Stomach (tissue), 4 donors: ENCODE measurements around the gene ZNF827.

Experiments used
- EP300 ChIP-seq: sonication (generic); formaldehyde crosslinking; IDR thresholded peaks from one replicate; pipeline ENCODE4 v1.6.1; 2017; ENCODE audit warnings: antibody characterized with exemption
- POLR2A ChIP-seq, 4 donors: fragments of 450-650 bp; IDR thresholded peaks; one replicate each; pipeline ENCODE4 v1.6.1; 2016; ENCODE audit warnings: antibody characterized with exemption in 4 of 4, control low read depth in 2 of 4, mild to moderate bottlenecking in 1 of 4, moderate library complexity in 1 of 4
- POLR2AphosphoS5 ChIP-seq, 3 donors: sonication (generic); formaldehyde crosslinking; IDR thresholded peaks; one replicate each; pipeline ENCODE4 v1.6.1; 2016; ENCODE audit warnings: antibody characterized with exemption in 3 of 3
- TF ChIP-seq, protein P1 (sequence below), 7 experiments: fragments of 450-650 bp in 4 of 7; fragments of 200-600 bp in 3 of 7; sonication (generic) in 3 of 7; IDR thresholded peaks; one replicate each; pipeline ENCODE4 v1.5.1; 2016 to 2019; ENCODE audit warnings: antibody characterized with exemption in 7 of 7, control low read depth in 2 of 7, mild to moderate bottlenecking in 1 of 7

DNA sequence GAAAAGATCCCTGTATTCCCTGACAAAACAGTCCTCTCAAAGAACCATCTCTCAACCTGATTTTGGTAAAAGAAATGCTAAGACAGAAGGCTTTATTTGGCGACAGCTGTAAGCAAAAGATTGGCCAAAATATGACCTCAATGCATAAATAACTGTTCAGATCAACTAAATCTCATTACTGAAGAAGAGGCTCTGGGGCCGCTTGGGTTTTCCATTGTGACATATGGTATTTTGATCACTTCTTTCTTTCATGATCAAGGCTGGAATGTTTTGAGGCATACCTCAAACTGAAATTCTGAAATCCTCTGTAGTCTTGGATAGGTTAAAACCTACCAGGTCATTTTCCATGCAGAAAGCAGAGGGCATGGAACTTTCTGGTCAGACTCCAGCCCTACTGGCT lies 152.4 kb downstream of the ZNF827 start:
- TF ChIP-seq, protein P1, sequence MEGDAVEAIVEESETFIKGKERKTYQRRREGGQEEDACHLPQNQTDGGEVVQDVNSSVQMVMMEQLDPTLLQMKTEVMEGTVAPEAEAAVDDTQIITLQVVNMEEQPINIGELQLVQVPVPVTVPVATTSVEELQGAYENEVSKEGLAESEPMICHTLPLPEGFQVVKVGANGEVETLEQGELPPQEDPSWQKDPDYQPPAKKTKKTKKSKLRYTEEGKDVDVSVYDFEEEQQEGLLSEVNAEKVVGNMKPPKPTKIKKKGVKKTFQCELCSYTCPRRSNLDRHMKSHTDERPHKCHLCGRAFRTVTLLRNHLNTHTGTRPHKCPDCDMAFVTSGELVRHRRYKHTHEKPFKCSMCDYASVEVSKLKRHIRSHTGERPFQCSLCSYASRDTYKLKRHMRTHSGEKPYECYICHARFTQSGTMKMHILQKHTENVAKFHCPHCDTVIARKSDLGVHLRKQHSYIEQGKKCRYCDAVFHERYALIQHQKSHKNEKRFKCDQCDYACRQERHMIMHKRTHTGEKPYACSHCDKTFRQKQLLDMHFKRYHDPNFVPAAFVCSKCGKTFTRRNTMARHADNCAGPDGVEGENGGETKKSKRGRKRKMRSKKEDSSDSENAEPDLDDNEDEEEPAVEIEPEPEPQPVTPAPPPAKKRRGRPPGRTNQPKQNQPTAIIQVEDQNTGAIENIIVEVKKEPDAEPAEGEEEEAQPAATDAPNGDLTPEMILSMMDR (IDR thresholded peaks at IDR 0.05) = no peak
- no peak for TF ChIP-seq POLR2A (IDR thresholded peaks at IDR 0.05)
- TF ChIP-seq POLR2AphosphoS5 (IDR thresholded peaks at IDR 0.05) = no peak
- TF ChIP-seq EP300 = no peak
